Stimulated activated CD4-positive, alpha-beta T cell treated with anti-CD3 and anti-CD28 coated beads, Interleukin-12 subunit alpha, Interleukin-12 subunit beta, amount 100 ng/mL, for 24 hours (primary cell): ENCODE measurements around the gene NPR1.
"Not testable (repeated sequence)": the region's sequence is repeated elsewhere in the genome, so short reads cannot be mapped to it uniquely, and the experiment has no call there.

Source experiments
- DNase-seq, 2 experiments: peaks; one replicate each; pipeline ENCODE4 v3.0.0-alpha.2; 2020; ENCODE audit warnings: low read depth in 2 of 2

The NPR1 gene

DNA sequence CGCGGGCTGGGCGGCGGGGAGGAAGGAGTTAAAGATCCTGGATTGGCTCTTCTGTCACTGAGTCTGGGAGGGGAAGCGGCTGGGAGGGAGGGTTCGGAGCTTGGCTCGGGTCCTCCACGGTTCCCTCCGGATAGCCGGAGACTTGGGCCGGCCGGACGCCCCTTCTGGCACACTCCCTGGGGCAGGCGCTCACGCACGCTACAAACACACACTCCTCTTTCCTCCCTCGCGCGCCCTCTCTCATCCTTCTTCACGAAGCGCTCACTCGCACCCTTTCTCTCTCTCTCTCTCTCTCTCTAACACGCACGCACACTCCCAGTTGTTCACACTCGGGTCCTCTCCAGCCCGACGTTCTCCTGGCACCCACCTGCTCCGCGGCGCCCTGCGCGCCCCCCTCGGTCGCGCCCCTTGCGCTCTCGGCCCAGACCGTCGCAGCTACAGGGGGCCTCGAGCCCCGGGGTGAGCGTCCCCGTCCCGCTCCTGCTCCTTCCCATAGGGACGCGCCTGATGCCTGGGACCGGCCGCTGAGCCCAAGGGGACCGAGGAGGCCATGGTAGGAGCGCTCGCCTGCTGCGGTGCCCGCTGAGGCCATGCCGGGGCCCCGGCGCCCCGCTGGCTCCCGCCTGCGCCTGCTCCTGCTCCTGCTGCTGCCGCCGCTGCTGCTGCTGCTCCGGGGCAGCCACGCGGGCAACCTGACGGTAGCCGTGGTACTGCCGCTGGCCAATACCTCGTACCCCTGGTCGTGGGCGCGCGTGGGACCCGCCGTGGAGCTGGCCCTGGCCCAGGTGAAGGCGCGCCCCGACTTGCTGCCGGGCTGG lies at the start of gene NPR1:
NPR1 (plus strand) TSS at position 170 of the 818 bp plus-strand sequence; CDS start at position 591, 421 bp downstream.
- DNase-seq = no peak

GRCh38 chr1:153629343-153629665 lies 49.2 kb upstream of the NPR1 start:
- no peak for DNase-seq

GRCh38 chr1:153629971-153630370 lies 48.5 kb upstream of the NPR1 start:
- DNase-seq = no peak

- no peak for DNase-seq
Observed at GRCh38 chr1:153630384-153630783, 48.1 kb upstream of the NPR1 start.

- DNase-seq = no peak
Observed at GRCh38 chr1:153631047-153632022, 47.2 kb upstream of the NPR1 start.

DNA sequence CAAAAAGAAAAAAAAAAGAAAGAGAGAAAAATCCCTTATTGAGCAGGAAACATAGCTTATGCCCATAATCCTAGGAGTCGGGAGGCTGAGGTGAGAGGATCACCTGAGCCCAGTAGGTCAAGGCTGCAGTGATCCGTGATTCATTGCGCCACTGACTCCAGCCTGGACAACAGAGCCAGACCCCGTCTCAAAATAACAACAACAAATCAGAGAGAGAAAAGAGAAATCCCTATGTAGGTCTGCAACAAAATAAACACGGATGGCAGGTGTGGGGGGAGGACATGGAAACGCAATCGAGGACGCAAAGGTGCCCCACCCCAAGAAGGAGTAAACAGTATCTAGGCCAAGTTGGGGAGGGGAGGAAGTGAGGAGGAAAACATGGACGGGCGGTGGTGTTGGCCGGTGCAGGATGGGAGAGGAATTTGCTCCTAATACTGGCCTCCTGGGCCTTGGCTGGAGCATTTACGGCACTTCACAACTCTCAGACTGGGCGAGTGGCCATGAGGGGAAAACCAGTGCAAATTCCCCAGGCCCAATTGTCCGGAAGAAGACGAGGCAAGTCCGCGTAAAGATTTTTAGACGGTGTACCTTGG lies 45.2 kb upstream of the NPR1 start:
- no peak for DNase-seq

DNA sequence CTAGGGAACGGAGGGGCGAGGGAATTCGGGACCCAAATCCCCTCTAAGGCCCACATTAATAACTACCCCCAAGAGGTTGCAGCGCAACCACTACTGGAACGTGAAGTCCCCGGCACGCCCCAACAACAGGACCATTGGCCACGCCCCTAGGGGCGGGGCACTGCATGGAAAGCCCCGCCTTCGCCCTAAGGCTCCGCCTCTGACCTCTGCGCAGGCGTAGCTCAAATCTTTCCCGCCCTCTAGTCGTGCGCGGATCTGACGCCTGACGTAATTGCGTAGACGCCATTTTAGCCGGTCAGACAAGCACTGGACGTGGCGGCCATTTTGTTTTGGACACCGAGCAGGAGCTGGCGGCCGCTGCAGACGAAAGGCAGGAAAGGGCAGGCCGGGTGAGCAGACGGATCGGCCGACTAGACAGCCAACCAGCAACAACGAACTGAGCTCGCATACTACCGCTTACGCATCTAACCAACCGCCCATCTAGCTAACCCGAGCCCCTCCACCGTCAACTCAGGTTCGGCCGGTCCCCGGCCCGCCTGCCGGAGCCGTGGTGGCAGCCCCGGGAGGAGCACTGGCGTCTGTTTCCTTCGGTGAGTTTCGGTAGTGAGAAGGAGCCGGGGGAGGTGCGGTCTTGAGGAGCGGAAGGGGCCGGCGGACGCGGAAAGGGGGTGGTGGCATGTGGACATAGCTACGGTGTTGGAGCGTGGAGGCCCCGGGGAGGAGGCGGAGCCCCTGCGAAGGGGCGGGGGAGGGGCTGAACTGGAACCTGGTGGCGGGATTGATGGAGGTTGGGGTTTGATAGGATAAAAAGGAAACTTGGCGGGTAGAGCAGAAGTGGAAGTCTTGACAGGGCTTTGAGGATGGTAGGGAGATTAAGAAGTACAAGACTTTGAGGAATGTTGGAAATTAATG lies 44.5 kb upstream of the NPR1 start, which contains the start of gene CHTOP:
CHTOP (plus strand) TSS at position 313 of the 912 bp plus-strand sequence. CDS start 2,523 bp downstream, outside the sequence.
- DNase-seq = peak; percentile 95 to 96

- no peak for DNase-seq
Observed at GRCh38 chr1:153635872-153636271, 42.6 kb upstream of the NPR1 start.

DNA sequence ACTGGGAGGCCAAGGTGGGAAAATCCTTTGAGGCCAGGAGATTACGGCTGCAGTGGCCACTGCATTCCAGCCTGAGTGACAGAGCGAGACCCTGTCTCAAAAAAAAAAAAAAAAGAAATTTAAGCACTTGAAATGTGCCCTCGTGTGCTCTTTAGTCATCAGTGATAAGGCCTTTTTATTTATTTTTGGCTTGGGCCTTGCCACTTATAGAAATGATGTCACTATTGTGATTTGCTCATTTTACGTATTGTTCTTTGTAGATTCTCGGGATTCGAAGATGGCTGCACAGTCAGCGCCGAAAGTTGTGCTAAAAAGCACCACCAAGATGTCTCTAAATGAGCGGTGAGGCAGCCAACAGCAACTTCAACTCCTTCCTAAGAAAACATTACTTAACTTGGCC lies 42.2 kb upstream of the NPR1 start:
- DNase-seq = no peak

- no peak for DNase-seq
Observed at GRCh38 chr1:153638261-153638660, 40.2 kb upstream of the NPR1 start.

DNA sequence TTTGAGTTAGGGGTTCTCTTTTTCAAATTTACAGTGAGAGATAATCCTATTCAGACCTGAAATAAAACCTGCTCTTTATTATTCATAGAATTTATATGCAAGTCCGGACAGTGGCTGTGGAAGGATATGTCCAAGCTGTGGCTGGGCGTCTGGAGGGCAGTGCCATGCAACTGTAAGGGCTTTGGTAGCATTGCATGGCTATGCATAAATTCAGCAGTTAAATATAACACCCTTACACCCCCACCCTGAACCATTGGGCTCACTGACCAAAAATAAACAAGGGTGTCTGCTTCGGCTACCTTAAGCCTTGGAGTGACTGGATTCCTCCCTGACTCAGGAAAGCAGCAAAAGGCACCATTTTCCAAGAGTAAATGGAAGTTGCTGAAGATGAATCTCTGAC lies 39.2 kb upstream of the NPR1 start:
- DNase-seq = no peak

GRCh38 chr1:153640213-153640612 lies 38.3 kb upstream of the NPR1 start:
- DNase-seq = not testable (repeated sequence)

DNA sequence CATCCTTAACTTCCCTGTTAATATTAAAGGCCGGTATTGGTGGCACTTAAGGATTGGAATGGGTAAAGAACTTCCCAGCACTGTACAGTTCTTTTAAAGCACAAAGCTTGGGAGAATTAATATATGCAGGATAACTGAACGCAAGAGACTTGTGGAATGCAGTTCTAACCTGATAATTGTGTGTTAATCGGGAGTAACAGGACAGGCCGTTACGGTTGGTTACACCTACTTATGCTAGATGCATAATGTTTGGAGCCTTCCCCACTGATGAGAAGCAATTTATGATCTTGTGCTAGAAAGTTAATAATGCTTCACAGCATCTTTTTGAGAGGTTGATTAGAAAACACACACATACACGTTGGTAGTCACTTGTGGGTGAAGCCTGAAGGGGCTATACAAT lies 37.6 kb upstream of the NPR1 start:
- DNase-seq = no peak

GRCh38 chr1:153642161-153642560 lies 36.3 kb upstream of the NPR1 start:
- no peak for DNase-seq

DNA sequence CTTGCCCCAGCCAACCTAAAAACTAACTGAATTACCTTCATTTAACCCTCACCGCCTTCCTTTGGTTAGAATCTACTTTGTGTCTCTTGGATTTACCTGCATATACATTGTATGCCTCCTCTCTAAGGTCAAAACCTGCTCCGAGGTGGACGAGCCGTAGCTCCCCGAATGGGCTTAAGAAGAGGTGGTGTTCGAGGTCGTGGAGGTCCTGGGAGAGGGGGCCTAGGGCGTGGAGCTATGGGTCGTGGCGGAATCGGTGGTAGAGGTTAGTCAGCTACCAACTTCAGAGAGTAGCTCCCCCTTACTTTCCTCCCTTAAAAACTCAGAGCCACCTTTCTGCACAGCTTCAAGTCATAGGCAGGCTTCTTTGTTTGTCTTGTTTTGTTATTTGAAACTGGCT lies 35.4 kb upstream of the NPR1 start:
- no peak for DNase-seq

DNA sequence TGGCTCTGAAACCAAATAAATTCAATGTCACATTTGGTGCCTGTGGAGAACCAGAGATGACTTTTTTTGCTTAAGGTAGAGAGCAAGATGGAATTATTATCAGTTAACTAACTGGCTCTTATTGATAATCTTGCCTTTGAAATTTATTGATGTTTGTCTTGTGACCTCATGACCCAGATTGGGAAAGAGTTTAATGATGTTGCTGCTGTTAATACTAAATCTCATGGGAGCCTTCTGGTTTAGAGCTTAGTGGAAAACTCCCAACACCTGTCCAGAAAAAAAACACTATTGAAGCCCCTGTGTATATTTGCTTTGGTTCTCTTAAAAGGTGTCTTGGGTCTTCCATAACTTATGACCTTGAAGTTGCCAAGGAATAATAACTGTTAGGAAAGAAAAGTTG lies 34.7 kb upstream of the NPR1 start:
- DNase-seq = no peak

DNA sequence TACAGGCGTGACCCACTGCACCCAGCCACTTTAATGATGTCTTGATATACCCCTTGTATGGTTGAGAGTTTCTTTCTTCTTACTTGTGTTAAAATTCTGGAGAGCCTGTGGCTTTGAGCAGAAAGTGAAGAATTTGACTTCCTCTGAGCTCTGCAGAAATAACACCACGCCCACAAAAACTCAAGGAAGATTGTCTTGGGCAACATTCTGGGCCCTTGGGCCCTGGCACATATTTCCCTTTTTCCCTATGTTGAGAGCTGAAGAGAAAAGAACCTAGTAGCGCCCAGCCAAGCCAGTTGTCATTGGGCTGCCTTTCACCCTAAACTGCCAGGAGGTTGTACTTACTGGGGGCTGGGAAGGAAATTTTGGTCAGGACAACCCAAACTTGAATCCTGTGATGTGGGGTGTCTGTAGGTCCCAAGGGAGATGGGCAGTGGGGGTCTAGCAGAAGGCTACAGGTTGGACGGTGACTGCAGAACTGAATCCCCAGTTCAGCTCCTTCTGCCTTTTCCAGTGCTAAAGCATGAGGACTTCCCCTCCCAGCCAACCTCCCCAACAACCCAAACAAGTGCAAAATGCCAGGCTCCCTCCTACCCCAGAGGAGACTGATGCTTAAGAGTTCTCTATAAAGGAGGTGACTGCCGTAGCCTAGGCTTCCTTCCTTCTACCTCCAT lies 31.7 kb upstream of the NPR1 start:
- DNase-seq = no peak

DNA sequence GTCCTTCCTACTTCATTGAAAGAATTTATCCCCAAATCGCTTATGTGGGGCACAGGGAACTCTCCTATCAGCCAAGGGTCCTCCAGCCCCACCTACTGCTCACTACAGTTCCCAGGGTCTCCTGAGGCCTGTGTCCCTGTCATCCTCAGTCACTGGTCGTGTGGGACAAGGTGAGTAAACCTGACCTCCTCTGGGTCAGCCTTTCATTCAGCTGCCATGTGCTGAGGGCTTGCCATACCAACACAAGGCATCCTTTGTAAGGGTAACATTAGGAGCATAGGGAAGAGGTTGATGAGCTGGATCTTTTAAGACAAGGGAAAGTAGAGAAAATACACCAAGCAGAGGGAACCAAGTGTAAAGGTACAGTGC lies 31.2 kb upstream of the NPR1 start:
- DNase-seq = no peak

DNA sequence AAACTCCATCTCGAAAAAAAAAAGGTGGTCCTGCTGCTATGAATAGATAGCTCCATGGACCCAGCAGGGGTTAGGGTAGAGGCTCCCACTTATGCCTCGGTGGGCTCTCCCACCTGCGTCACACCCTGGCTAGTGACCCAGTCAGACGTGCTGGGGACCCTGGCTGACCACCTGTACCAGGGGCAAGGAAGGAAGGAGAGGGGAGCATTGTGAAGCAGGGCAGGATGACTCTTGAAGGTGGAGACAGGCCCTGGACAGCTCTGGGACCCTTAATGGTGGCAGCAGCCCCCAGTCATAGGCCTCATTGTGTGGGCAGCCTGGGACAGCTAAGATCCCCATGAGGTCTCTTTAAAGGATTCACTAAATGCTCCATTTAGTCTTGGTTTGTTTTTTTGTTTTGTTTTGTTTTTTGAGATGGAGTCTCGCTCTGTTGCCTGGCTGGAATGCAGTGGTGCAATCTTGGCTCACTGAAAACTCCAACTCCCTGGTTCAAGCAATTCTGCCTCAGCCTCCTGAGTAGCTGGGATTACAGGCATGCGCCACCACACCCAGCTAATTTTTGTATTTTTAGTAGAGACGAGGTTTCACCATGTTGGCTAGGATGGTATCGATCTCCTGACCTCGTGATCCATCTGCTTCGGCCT lies 30.4 kb upstream of the NPR1 start:
- DNase-seq = no peak
